Right cardiac atrium (tissue), 5 donors: ENCODE data around the gene APOL6. TPM values are rescaled to one million over a fixed set of nuclear protein-coding genes. Genes with fewer than 3 reads are reported as not detected.
"Not testable (repeated sequence)": the region's sequence is repeated elsewhere in the genome, so short reads cannot be mapped to it uniquely, and the experiment has no call there.

Source experiments
- ATAC-seq, 2 donors: fragments of 200-7000 bp; cut with Tn5 transposase; one replicate each; pipeline versions ENCODE4 v1.8.0 to v1.9.1; 2020; ENCODE audit warnings: moderate library complexity in 2 of 2, mild to moderate bottlenecking in 1 of 2
- DNase-seq, 3 donors: peaks; one replicate each; pipeline ENCODE4 v3.0.0-alpha.2; 2020
- H3K27ac ChIP-seq: one replicate; pipeline ENCODE4 v1.5.1; 2013; ENCODE audit warnings: mild to moderate bottlenecking, low read length, control low read depth, moderate library complexity
- H3K27me3 ChIP-seq: one replicate; pipeline ENCODE4 v1.6.1; 2013; ENCODE audit not compliant: control insufficient read depth, insufficient read depth
- H3K4me1 ChIP-seq: one replicate; pipeline ENCODE4 v1.6.1; 2013; ENCODE audit warnings: low read length; ENCODE audit not compliant: control insufficient read depth, insufficient read depth
- H3K4me3 ChIP-seq: one replicate; pipeline ENCODE4 v1.5.1; 2013; ENCODE audit warnings: low read length, control low read depth
- H3K9me3 ChIP-seq: one replicate; pipeline ENCODE4 v1.6.1; 2013; ENCODE audit warnings: low read length; ENCODE audit not compliant: control insufficient read depth
- WGBS: extraction: QIAGEN DNeasy Blood & Tissue Kit; methylation state at CpG from one replicate; pipeline ENCODE4 v1.1.7; 2013; 5-methylcytosine and 5-hydroxymethylcytosine counted together
- intact Hi-C, 4 donors: fragments of 100-400 bp; cut with DNase I; formaldehyde crosslinking; loops; one replicate each; pipeline versions ENCODE4 v1.11.0 to v1.14.0; 2022 to 2023
- polyA plus RNA-seq: library from polyadenylated mRNA; stranded (reverse); fragments of 200-250 nt; gene quantifications from one replicate; pipeline ENCODE4 v1.2.3, GENCODE V29; 2013
- total RNA-seq, 4 donors: library from RNA; stranded (reverse); fragmentation: NEBNext Ultra II Directional; extraction: Animal tissue kit (Norgen Biotek cat#: 25700); gene quantifications; one replicate each; pipeline ENCODE4 v1.2.1, GENCODE V29; 2021
- donor health status: healthy with polysubstance abuse.
- donor health status: DM: no; HTN: yes; CAD: no.
- donor health status: DM: no; HTN: no; CAD: no.
- donor health status: DM: no; HTN: yes; CAD: no; lungs with severe emphysema.
- donor health status: DM: yes; HTN: yes; CAD: no.

Gene APOL6
- total and polyA plus RNA-seq, 5 donors = 4.2 to 13.3 (median 8.5) TPM

- no peaks in the 10 kb centered on the region for H3K27me3 ChIP-seq
- no peak overlapping the region for H3K27ac ChIP-seq
- H3K9me3 ChIP-seq = no peaks in the 10 kb centered on the region
- intact Hi-C loops = no loop called here
- H3K4me3 ChIP-seq = no peak overlapping the region
- 87% methylated on average over 2 of the region's 2 CpGs for WGBS
- no peak for DNase-seq
- peak in 1 of 2 donors; percentile 54 for ATAC-seq
- H3K4me1 ChIP-seq = peaks cover 2% of the 10 kb centered on the region
These were observed 12.3 kb downstream of the APOL6 start for GRCh38 chr22:35660291-35661127.

GRCh38 chr22:35661464-35661863 is 13.2 kb downstream of the APOL6 start:
- WGBS = 79% methylated on average over 2 of the region's 2 CpGs
- intact Hi-C loops = no loop called here
- no peak overlapping the region for H3K4me3 ChIP-seq
- H3K4me1 ChIP-seq = peaks cover 2% of the 10 kb centered on the region
- ATAC-seq (no peak), DNase-seq (no peak)
- H3K27me3 ChIP-seq = no peaks in the 10 kb centered on the region
- H3K9me3 ChIP-seq = no peaks in the 10 kb centered on the region
- no peak overlapping the region for H3K27ac ChIP-seq

DNA sequence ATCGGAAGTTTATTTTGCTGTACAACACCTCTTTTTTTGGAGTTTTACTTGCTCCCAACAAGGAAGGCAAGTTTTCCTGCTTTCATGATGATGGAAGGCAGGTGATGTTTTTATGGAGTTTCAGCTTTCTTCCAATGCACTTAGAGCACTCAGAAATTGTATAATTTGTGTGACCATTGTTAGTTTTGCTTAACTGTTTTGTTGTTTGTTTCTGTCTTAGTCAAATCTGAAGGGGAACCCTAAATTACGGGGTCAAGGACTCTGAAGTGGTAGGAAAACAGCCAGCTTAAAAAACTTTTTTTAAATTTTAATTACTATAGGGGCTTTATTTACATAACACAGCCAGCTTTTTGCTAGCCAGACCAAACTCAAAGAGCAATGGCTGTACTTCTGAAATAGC is 14.7 kb downstream of the APOL6 start:
- no peak for ATAC-seq
- no peak overlapping the region for H3K4me3 ChIP-seq
- intact Hi-C loops = no loop called here

GRCh38 chr22:35663371-35663770 is 15.1 kb downstream of the APOL6 start:
- no peaks in the 10 kb centered on the region for H3K9me3 ChIP-seq
- intact Hi-C loops = no loop called here

More for the DNA sequence above, 14.7 kb downstream of the APOL6 start:
- Histone ChIP-seq H3K9me3 (no peaks in the 10 kb centered on the region), H3K4me1 (peaks cover 2% of the 10 kb centered on the region), H3K27me3 (no peaks in the 10 kb centered on the region), H3K27ac (no peak overlapping the region)
- WGBS = 87% methylated on average over 2 of the region's 2 CpGs
- DNase-seq = no peak

GRCh38 chr22:35664955-35665587 is 16.8 kb downstream of the APOL6 start:
- ATAC-seq (no peak), DNase-seq (no peak)
- H3K4me3 ChIP-seq = no peak overlapping the region
- no peaks in the 10 kb centered on the region for H3K27me3 ChIP-seq
- intact Hi-C loops = no loop called here
- 91% methylated on average over 5 of the region's 5 CpGs for WGBS
- H3K27ac ChIP-seq = no peak overlapping the region
- peaks cover 2% of the 10 kb centered on the region for H3K4me1 ChIP-seq
- no peaks in the 10 kb centered on the region for H3K9me3 ChIP-seq

More at GRCh38 chr22:35663371-35663770, 15.1 kb downstream of the APOL6 start:
- ATAC-seq (no peak), DNase-seq (no peak)
- Histone ChIP-seq H3K27ac (no peak overlapping the region), H3K27me3 (no peaks in the 10 kb centered on the region), H3K4me3 (peak overlapping the region; percentile 20), H3K4me1 (peaks cover 2% of the 10 kb centered on the region)
- 56% methylated on average over 3 of the region's 3 CpGs for WGBS

DNA sequence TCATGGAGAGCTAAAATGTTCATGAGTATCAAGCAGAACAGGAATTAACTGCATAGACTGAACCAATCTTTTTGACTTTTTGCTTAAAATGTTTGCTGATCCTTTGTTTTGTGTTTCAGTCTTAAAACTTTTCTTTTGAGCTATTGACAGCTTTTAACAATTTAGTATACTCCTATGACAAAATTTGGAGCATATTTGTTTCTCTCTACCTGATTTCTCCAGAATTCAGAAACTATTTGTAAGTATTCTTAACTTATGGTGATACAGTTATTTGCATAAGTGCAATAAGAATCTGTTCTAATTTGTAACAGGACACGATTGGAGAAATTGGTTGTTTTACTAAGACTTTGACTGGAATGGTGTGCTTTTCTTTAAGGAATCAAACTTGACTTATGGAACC is 18.5 kb downstream of the APOL6 start:
- DNase-seq, H3K9me3 ChIP-seq, intact Hi-C loops, H3K4me1 ChIP-seq, H3K27ac ChIP-seq, H3K27me3 ChIP-seq, H3K4me3 ChIP-seq, ATAC-seq: not testable (repeated sequence)
- 91% methylated on average over 1 of the region's 1 CpG for WGBS

DNA sequence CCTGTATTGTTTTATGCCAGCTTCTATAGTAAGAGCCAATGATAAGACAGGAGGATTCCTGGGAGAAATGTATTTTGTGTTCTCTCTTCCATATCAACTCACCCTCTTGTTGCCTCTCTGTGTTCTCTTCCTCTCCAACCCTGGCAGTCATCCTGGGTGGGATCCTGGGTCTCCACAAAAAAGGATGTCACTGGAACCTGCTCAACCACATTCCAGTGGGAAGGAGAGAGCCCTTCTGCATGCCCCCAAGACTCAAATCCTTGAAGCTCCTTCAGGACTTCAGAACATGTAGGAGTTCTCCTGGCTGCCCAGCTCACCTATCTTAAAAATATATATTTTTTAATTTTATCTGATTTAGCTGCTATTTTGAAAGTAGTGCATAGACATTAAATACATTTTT is 26.1 kb downstream of the APOL6 start:
- DNase-seq (no peak), ATAC-seq (no peak)
- Histone ChIP-seq H3K27me3 (no peaks in the 10 kb centered on the region), H3K4me1 (no peaks in the 10 kb centered on the region), H3K27ac (no peak overlapping the region), H3K4me3 (no peak overlapping the region), H3K9me3 (no peaks in the 10 kb centered on the region)
- intact Hi-C loops = no loop called here

DNA sequence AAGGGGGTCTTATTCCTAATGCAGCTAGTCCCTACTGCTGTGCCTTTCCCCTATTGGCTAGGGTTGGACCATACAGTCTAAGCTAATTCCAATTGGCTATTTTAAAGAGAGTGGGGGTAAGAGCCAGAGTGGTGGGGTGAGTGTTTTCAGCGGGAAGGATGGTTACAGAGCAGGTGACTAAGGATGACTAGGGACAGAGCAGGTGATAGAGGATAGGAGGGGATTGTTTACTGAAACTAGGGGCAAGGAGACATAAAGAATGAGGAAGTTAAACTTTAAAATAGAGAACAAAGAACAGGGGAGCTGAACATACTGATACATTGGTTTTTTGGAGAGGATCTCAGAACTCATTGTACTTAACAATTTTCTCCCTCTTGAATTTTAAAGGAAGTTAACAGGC is 27.8 kb downstream of the APOL6 start:
- ATAC-seq, intact Hi-C loops, H3K9me3 ChIP-seq, DNase-seq, H3K4me1 ChIP-seq, H3K27ac ChIP-seq, H3K4me3 ChIP-seq, H3K27me3 ChIP-seq: not testable (repeated sequence)
- WGBS = 56% methylated on average over 1 of the region's 1 CpG

GRCh38 chr22:35677460-35678187 is 29.4 kb downstream of the APOL6 start:
- H3K4me1 ChIP-seq = no peaks in the 10 kb centered on the region
- H3K9me3 ChIP-seq = no peaks in the 10 kb centered on the region
- intact Hi-C loops = no loop called here
- ATAC-seq (no peak), DNase-seq (no peak)
- H3K4me3 ChIP-seq = no peak overlapping the region
- no peaks in the 10 kb centered on the region for H3K27me3 ChIP-seq
- 73% methylated on average over 7 of the region's 7 CpGs for WGBS
- H3K27ac ChIP-seq = no peak overlapping the region

DNA sequence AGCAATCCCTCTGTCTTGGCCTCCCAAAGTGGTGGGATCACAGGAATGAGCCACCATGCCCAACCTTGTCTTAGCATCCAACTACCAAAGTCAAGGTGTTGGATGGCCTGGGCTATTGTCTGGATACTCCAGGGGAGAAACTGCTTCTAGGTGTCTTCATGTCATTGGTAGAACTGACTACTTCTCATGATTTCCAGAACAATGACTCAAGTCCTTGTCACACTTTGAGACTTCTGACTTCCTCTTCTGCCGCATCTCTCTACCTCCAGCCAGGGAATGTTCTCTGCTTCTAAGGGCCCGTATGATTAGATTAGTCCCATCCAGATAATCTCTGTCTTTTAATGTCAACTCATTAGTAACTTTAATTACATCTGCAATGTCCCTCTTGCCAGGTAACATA is 30.6 kb downstream of the APOL6 start:
- 63% methylated on average over 2 of the region's 2 CpGs for WGBS
- intact Hi-C loops = no loop called here
- DNase-seq (no peak), ATAC-seq (no peak)
- H3K9me3 ChIP-seq = no peaks in the 10 kb centered on the region
- no peak overlapping the region for H3K27ac ChIP-seq
- no peaks in the 10 kb centered on the region for H3K27me3 ChIP-seq
- H3K4me3 ChIP-seq = no peak overlapping the region
- no peaks in the 10 kb centered on the region for H3K4me1 ChIP-seq

DNA sequence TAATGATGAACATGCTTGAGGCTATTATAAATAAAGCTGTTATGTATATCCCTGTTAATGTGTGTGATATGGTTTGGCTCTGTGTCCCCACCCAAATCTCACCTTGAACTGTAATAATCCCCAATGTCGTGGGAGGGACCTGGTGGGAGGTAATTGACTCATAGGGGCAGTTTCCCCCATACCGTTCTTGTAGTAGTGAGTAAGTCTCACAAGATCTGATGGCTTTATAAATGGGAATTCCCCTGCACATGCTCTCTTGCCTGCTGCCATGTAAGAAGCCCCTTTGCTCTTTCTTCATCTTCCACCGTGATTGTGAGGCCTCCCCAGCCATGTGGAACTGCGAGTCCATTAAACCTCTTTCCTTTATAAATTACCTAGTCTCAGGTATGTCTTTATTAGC is 31.2 kb downstream of the APOL6 start:
- ATAC-seq, H3K27me3 ChIP-seq, H3K9me3 ChIP-seq, H3K4me1 ChIP-seq, H3K27ac ChIP-seq, DNase-seq, intact Hi-C loops, H3K4me3 ChIP-seq: not testable (repeated sequence)
- 69% methylated on average over 4 of the region's 4 CpGs for WGBS
